SU-DHL-6 (cell line): ENCODE measurements around the gene ARHGAP30.
"Not testable (repeated sequence)": the region's sequence is repeated elsewhere in the genome, so short reads cannot be mapped to it uniquely, and the experiment has no call there.

Source experiments
- H2AFZ ChIP-seq: fragments of 200-600 bp; sonication (generic); 2 replicates; pipeline ENCODE4 v1.6.1; 2014; ENCODE audit warnings: low read depth, mild to moderate bottlenecking, moderate library complexity, mixed read lengths, antibody characterized with exemption, low read length; ENCODE audit not compliant: severe bottlenecking
- H3F3A ChIP-seq: fragments of 200-600 bp; shearing (Covaris generic); 2 replicates; pipeline ENCODE4 v1.6.0; 2016; ENCODE audit warnings: antibody characterized with exemption, mild to moderate bottlenecking; ENCODE audit not compliant: insufficient read depth
- H3K27ac ChIP-seq: fragments of 200-600 bp; sonication (generic); 2 replicates; pipeline ENCODE4 v1.5.1; 2016; ENCODE audit warnings: low read depth, mild to moderate bottlenecking, low read length, moderate library complexity, mixed read lengths
- H3K27me3 ChIP-seq: fragments of 200-600 bp; sonication (generic), shearing (Covaris generic); 2 replicates; pipeline ENCODE4 v1.6.0; 2014; ENCODE audit warnings: mild to moderate bottlenecking, low read length
- H3K36me3 ChIP-seq: fragments of 200-600 bp; sonication (generic); 2 replicates; pipeline ENCODE4 v1.6.1; 2014; ENCODE audit warnings: mild to moderate bottlenecking, low read length, mixed read lengths
- H3K4me2 ChIP-seq: fragments of 300-600, 200-600 bp; shearing (Covaris generic), sonication (generic); 2 replicates; pipeline ENCODE4 v1.6.0; 2014; ENCODE audit warnings: low read length, low read depth, mild to moderate bottlenecking; ENCODE audit not compliant: poor library complexity, severe bottlenecking
- H3K4me3 ChIP-seq: fragments of 200-600 bp; sonication (generic); 2 replicates; pipeline ENCODE4 v1.5.1; 2014; ENCODE audit warnings: antibody characterized with exemption, low read length, mild to moderate bottlenecking, mixed read lengths; ENCODE audit not compliant: insufficient read depth, poor library complexity, severe bottlenecking
- H3K79me2 ChIP-seq: fragments of 200-600 bp; sonication (generic); 2 replicates; pipeline ENCODE4 v1.6.1; 2014; ENCODE audit warnings: mild to moderate bottlenecking, low read length, moderate library complexity; ENCODE audit not compliant: insufficient read depth
- H3K9ac ChIP-seq: fragments of 200-600 bp; sonication (generic); 2 replicates; pipeline ENCODE4 v1.7.0; 2014; ENCODE audit warnings: mild to moderate bottlenecking, low read length
- H3K9me2 ChIP-seq: fragments of 200-600 bp; sonication (generic); replicated peaks from 2 replicates; pipeline ENCODE4 v1.6.1; 2014; ENCODE audit warnings: low read length; ENCODE audit not compliant: insufficient read depth
- H3K9me3 ChIP-seq: fragments of 200-600 bp; sonication (generic); 2 replicates; pipeline ENCODE4 v1.6.1; 2014; ENCODE audit warnings: low read length, mixed read lengths; ENCODE audit not compliant: insufficient read depth
- H4K20me1 ChIP-seq: fragments of 200-600 bp; sonication (generic); 2 replicates; pipeline ENCODE4 v1.6.1; 2014; ENCODE audit warnings: low read depth, mild to moderate bottlenecking, antibody characterized with exemption, low read length, moderate library complexity, mixed read lengths
- EZH2phosphoT487 ChIP-seq: fragments of 200-600 bp; sonication (generic), shearing (Covaris generic); conservative IDR thresholded peaks from 2 replicates; pipeline ENCODE4 v1.6.1; 2018; ENCODE audit warnings: mild to moderate bottlenecking, antibody characterized with exemption, low read length, moderate library complexity, mixed read lengths
- TF ChIP-seq, protein P1 (sequence below): fragments of 200-600 bp; sonication (generic); IDR thresholded peaks from one replicate; pipeline ENCODE4 v1.5.1; 2017; ENCODE audit warnings: antibody characterized with exemption, mild to moderate bottlenecking, low read length, moderate library complexity; ENCODE audit not compliant: insufficient read depth, poor library complexity, severe bottlenecking

The ARHGAP30 gene

GRCh38 chr1:161021165-161021969 is 48.3 kb downstream of the ARHGAP30 start:
- Histone ChIP-seq H3K9me2 (no peaks in the 10 kb centered on the region), H3K9ac (peak overlapping the region; percentile 59), H3F3A (peaks cover 21% of the 10 kb centered on the region), H3K27me3 (0 out of 2 replicates have a peak, but pooled peaks cover 3% of the 10 kb centered on the region), H3K27ac (no peak overlapping the region), H3K4me3 (peak overlapping the region; percentile 77), H3K36me3 (no peaks in the 10 kb centered on the region), H3K79me2 (no peaks in the 10 kb centered on the region), H3K9me3 (no peaks in the 10 kb centered on the region), H3K4me2 (peak overlapping the region; percentile 68), H4K20me1 (no peaks in the 10 kb centered on the region), H2AFZ (peak overlapping the region; percentile 95)
- no peak for TF ChIP-seq EZH2phosphoT487
- TF ChIP-seq, protein P1, sequence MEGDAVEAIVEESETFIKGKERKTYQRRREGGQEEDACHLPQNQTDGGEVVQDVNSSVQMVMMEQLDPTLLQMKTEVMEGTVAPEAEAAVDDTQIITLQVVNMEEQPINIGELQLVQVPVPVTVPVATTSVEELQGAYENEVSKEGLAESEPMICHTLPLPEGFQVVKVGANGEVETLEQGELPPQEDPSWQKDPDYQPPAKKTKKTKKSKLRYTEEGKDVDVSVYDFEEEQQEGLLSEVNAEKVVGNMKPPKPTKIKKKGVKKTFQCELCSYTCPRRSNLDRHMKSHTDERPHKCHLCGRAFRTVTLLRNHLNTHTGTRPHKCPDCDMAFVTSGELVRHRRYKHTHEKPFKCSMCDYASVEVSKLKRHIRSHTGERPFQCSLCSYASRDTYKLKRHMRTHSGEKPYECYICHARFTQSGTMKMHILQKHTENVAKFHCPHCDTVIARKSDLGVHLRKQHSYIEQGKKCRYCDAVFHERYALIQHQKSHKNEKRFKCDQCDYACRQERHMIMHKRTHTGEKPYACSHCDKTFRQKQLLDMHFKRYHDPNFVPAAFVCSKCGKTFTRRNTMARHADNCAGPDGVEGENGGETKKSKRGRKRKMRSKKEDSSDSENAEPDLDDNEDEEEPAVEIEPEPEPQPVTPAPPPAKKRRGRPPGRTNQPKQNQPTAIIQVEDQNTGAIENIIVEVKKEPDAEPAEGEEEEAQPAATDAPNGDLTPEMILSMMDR: no peak

DNA sequence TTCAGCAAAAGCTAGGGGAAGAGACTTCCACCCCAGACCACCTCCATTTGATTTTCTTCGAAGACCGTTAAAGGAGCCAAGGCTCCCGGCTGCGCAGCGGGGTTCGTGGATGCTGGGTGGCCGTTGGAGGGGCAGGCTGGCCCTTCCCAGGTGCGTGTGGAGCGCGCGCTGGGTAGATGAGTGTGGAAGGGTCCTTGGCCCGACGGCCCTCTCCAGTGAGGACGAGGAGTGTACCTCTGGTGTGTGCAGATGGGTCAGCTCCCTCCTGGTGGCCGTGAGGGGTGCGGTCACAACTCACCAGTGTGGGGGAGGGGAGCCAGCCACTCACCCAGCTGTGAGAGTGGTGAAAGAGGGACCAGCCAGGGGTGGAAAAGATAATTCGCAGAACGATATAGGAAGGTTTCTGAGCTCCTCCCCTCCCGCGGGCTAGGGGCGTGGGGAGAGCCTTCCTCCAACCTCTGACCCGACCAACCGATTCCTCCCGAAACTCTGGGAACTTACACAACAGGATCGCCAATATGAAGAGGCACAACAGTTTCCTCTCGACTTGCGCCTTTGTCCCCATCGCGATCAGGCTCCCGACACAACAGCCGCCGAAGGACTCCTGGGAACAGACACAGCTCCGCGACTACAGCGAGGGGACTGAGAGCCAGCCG is 49.1 kb downstream of the ARHGAP30 start, which contains the start of gene F11R:
F11R (minus strand) TSS at position 644 of the 656 bp plus-strand sequence; CDS start at position 565, 79 bp downstream.
- Histone ChIP-seq H3K9me3 (no peaks in the 10 kb centered on the region), H3F3A (peaks cover 21% of the 10 kb centered on the region), H3K79me2 (no peaks in the 10 kb centered on the region), H3K36me3 (no peaks in the 10 kb centered on the region), H3K27me3 (0 out of 2 replicates have a peak, but pooled peaks cover 3% of the 10 kb centered on the region), H4K20me1 (no peaks in the 10 kb centered on the region), H3K27ac (no peak within 1 kb of the TSS), H3K4me3 (peak within 1 kb of the TSS; percentile 77), H3K9ac (peak within 1 kb of the TSS; percentile 59), H3K9me2 (no peaks in the 10 kb centered on the region), H2AFZ (peak within 1 kb of the TSS; percentile 95), H3K4me2 (peak within 1 kb of the TSS; percentile 68)
- TF ChIP-seq, protein P1: no peak
- TF ChIP-seq EZH2phosphoT487: no peak

DNA sequence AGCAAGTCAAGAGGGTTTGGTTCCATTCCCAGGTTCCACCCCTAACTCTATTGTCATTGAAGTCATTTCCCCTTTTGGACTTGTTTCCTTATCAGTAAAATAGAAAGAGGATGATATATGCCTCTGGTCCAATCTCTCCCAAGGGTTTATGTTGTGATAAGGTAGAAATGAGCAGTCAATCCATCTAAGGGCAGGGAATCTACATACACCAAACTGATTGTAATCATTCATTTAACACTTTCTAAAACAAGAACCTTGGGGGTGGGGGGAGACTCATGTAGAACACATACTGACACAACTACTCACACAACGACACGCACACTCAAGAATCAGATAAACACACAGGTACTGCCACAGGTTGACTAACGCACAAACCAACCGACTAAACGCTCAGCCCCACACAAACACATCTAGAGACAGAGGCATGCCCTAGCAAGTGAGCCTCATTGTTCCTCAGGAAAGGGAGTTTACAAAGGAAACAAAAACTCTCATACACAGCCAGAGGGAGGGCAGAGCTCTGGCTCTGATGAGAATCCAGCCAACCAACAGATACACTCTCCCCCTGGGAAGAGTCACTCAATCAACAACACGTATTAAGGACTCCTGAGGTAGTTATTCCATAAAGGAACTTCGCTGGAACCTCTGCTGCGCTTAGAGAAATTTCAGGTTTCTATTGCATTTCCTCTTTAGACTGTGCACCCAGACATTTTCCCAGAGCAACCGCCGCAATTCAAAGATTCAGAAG is 49.8 kb downstream of the ARHGAP30 start:
- Histone ChIP-seq H3K4me2 (peak overlapping the region; percentile 68), H3K79me2 (no peaks in the 10 kb centered on the region), H2AFZ (no peak overlapping the region), H3K4me3 (peak overlapping the region; percentile 77), H3K27ac (no peak overlapping the region), H3K9me3 (no peaks in the 10 kb centered on the region), H3K36me3 (no peaks in the 10 kb centered on the region), H3K27me3 (0 out of 2 replicates have a peak, but pooled peaks cover 3% of the 10 kb centered on the region), H3F3A (peaks cover 21% of the 10 kb centered on the region), H3K9me2 (no peaks in the 10 kb centered on the region), H3K9ac (peak overlapping the region; percentile 59), H4K20me1 (no peaks in the 10 kb centered on the region)
- TF ChIP-seq, protein P1: no peak
- no peak for TF ChIP-seq EZH2phosphoT487

GRCh38 chr1:161019111-161019660 is 50.5 kb downstream of the ARHGAP30 start:
- H3K79me2 ChIP-seq: not testable (repeated sequence)

More at GRCh38 chr1:161019111-161019660, 50.5 kb downstream of the ARHGAP30 start:
- not testable (repeated sequence) for H4K20me1 ChIP-seq, H3K27ac ChIP-seq, H3K4me3 ChIP-seq, H3K9me2 ChIP-seq, H3K9me3 ChIP-seq, H2AFZ ChIP-seq, H3K36me3 ChIP-seq, H3K27me3 ChIP-seq, H3K9ac ChIP-seq
- peaks cover 21% of the 10 kb centered on the region for H3F3A ChIP-seq
- peak overlapping the region; percentile 68 for H3K4me2 ChIP-seq
